GM21367 (cell line): Measurements from ENCODE around the gene MLEC.
A peak's percentile ranks its signal among the peaks of the same experiment; 100 is the strongest.
"Not testable (repeated sequence)": the region's sequence is repeated elsewhere in the genome, so short reads cannot be mapped to it uniquely, and the experiment has no call there.

Source experiments
- ATAC-seq: cut with Tn5 transposase; IDR thresholded peaks from one replicate; pipeline ENCODE4 v1.9.1; 2021; ENCODE audit not compliant: unreplicated experiment

MLEC gene

GRCh38 chr12:120720234-120720986 lies 33.5 kb downstream of the MLEC start:
- ATAC-seq, result no peak

DNA sequence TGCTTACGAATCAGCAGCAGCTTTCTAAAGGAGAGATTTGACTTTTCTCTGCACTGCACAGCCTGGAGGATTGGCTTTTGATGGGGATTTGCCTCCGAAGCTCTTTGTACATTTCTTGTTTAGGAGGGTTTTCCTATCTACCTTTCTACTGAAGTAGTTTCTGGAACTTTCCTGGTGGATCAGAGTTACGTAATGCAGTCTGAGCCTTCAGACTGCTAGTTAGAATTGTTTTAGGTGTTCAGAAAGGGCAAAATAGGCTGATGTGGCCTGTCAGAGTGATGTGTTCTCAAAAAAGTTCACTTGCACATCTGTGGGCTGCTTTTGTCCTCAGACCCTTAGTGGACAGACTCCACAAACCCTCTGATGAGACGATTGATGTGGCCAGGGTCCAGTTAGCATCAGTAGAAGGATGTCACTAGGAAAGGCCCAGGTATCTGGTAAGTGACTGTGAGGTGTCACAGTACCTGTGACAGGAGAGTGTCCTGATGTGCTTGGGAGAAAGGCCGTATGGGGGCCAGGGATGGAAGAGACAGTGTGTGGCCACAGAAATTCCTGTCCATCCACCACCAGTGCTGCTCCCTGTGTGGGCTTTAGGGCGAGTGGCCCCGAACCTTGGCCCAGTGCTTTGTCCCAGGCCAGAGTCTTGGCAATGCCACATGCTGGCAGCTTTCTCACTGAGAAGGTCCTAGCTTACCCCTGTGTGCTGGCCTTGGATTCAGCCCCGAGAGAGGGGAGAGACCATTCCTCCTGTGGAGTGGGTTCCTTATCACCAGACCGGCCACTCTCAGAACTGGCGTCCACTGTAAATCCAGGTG lies 34.2 kb downstream of the MLEC start:
- no peak for ATAC-seq

DNA sequence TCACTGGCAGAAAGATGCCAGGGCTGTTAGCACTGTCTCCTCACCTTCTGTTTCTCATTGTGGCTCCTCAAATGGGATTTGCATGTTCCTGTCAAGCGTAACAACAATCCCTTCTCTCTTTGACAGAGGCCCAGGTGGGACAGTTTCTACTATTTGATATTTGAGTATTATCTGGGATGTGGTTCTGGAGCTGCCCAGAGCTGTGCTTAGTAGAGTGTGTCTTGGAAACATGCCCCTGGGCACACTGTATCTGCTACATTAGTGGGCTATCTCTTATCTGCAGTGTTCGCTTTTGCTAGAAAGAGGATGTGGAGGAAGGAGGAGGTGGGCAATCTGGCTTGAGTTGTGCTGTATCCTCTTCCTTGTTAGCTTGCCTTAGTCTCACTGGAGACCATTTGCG lies 34.9 kb downstream of the MLEC start:
- ATAC-seq, result no peak

DNA sequence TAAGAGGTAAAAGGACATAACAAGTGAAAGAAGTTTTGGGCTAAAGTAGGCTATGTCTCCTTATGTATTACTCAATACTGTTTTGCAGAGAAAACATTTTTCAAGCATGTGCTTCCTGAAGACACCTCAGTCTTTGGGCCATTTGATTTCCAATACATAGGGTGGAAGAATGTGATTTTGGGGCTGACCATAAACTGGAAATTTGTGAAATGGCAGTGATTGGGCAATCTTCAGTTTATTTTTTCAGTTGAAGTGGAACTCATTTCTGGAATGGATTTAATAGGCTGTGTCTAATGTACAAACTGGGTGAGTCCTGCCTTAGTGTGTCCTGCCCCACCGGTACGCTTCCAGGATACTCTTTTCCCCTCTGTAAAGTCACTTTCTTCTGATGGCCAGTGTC lies 35.8 kb downstream of the MLEC start:
- no peak for ATAC-seq

DNA sequence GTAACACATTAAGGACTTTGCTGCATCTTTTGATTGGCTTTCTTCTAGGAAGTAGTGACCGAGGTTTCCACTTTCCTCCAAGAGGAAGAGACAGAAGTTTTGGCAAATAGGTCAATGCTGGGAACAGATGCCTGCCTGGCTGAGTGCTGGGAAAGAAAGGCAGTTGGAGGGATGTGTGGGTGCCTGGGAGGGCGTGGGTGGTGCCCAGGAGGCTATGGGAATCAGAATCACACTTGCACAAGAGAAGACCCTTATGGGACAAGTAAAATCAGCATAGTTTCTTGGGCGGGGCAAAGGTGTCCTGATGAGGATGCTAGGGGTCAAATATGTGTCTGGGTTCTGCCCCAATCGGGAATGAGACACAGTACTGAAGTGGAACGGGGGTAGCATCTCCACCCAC lies 37.8 kb downstream of the MLEC start:
- no peak for ATAC-seq

DNA sequence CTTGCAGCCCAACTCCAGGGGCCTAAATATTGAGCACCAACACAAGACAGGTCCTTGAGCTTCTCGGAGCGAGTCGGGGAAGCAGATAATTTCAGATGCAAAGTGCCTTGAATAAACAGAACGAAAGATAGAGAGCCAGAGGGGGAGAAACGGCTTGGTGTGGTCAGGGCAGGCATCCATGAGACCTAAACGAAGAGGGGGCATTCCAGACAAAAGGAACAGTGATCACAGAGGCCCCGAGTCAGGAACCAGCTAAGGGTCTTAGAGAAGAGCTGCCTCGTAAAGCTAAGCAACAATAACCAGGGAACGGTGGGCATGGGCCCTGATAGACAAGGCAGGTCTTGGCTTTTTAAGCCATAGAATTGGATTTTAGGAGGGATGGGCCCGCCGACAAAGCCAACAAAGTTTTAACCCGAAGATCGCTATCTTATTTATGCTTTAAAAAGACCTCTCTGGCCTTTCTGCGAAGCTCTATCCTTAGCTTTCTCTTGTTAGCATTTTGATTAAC lies 38.3 kb downstream of the MLEC start:
- ATAC-seq, result no peak

- peak; percentile 83 for ATAC-seq
Observed at GRCh38 chr12:120725659-120726509, 38.9 kb downstream of the MLEC start, which contains the start of gene ACADS. Gene ACADS, plus strand, starts transcription at chr12:120725826. Its CDS starts 60 bp downstream, at chr12:120725886.

- no peak for ATAC-seq
Observed at GRCh38 chr12:120726510-120726793, 39.5 kb downstream of the MLEC start.

- ATAC-seq, result no peak
Observed at GRCh38 chr12:120726961-120727360, 40.0 kb downstream of the MLEC start.

- not testable (repeated sequence) for ATAC-seq
Observed at GRCh38 chr12:120732198-120732597, 45.2 kb downstream of the MLEC start.

GRCh38 chr12:120733574-120733973 lies 46.6 kb downstream of the MLEC start:
- ATAC-seq, result no peak

GRCh38 chr12:120734210-120734609 lies 47.3 kb downstream of the MLEC start:
- no peak for ATAC-seq

GRCh38 chr12:120735181-120735580 lies 48.2 kb downstream of the MLEC start:
- ATAC-seq, result no peak

DNA sequence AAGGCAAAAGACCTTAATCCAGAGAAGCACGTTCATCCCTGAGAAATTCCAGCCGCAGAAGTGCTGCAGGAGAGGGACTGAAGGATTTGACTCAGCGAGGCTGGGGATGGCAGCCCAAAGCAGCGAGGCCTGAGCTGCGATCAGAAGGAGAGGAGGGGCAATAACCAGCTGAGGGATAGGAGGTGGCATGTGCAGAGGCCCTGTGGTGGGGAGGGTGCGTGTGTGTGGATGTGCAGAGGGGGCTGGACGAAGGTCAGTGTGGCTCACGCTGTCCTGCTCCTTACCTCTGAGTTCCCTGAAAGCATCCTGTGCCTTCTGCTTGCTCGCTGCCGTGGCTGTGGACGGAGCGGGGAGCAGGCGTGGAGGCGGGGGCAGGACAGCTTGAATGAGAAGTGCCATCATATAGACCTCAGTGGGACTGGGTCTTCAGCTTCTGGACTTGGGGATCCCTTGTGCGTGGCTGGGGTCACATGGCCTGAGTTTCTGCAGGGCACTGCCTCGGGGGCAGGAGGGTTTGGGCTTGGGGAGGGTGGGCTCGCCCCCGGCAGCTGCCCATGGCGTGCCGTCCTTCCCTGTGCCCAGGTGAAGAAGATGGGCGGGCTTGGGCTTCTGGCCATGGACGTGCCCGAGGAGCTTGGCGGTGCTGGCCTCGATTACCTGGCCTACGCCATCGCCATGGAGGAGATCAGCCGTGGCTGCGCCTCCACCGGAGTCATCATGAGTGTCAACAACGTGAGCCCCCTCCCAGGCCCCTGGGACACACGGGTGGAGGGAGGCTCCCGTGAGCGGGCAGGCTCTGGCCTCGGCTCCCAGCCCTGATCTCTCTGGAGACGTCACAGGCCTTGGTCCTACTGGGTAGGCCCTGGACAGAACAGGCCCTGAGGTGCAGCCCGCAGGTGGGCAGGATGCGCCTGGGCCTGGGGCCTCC lies 49.7 kb downstream of the MLEC start:
- no peak for ATAC-seq

- no peak for ATAC-seq
Observed at GRCh38 chr12:120737557-120738251, 50.8 kb downstream of the MLEC start.

DNA sequence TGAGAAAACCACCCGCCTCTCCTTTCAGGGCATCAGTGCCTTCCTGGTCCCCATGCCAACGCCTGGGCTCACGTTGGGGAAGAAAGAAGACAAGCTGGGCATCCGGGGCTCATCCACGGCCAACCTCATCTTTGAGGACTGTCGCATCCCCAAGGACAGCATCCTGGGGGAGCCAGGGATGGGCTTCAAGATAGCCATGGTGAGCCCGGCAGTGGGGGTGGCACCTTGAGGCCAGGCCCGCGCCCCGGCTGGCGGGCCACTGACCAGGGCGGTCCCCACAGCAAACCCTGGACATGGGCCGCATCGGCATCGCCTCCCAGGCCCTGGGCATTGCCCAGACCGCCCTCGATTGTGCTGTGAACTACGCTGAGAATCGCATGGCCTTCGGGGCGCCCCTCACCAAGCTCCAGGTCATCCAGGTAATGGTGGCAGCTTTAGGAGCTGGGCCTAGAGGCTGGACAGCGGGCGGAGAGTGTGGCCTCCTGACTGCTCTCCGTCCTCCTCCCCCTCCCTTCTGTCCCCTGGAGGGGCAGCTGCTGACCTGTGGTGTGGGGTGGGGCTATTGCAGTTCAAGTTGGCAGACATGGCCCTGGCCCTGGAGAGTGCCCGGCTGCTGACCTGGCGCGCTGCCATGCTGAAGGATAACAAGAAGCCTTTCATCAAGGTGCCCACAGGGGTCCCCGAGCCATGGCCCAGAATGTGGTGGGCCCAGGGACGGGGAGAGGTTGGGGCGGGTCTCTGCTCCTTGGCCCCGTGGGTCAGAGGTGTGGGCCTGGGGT lies 51.5 kb downstream of the MLEC start:
- no peak for ATAC-seq

GRCh38 chr12:120739031-120739762 lies 52.2 kb downstream of the MLEC start:
- no peak for ATAC-seq
